HEK293 (cell line): ENCODE data around the gene PPFIBP1.

ENCODE experiments used
- CTCF ChIA-PET: fragments of 350-600 bp; formaldehyde crosslinking; extraction: SDS; loops from one replicate; lab custom pipeline; 2021; ENCODE audit warnings: antibody characterized with exemption; lab: Yijun Ruan, JAX
- POLR2A ChIA-PET: fragments of 300-600 bp; formaldehyde crosslinking; extraction: SDS; loops from one replicate; lab custom pipeline; 2020; ENCODE audit warnings: antibody characterized with exemption, inconsistent platforms; lab: Yijun Ruan, JAX
- H3K27ac ChIP-seq: fragments of 200-500 bp; sonication (Bioruptor generic); 2 replicates; pipeline ENCODE4 v1.5.1; 2014; ENCODE audit warnings: low read depth, low read length, control low read depth, inconsistent platforms; ENCODE audit errors: extremely low read depth
- H3K36me3 ChIP-seq, 2 experiments: fragments of 200-500 bp in 1 of 2; sonication (Bioruptor generic) in 1 of 2; 1 replicate in 1 of 2; 2 replicates in 1 of 2; pipeline ENCODE4 v1.5.1; 2014 to 2017; ENCODE audit warnings: inconsistent platforms in 2 of 2, low read length in 2 of 2; ENCODE audit not compliant: control insufficient read depth in 2 of 2, insufficient read depth in 1 of 2
- H3K4me1 ChIP-seq: fragments of 200-500 bp; sonication (Bioruptor generic); 2 replicates; pipeline ENCODE4 v1.5.1; 2014; ENCODE audit warnings: mild to moderate bottlenecking, low read length, inconsistent platforms; ENCODE audit not compliant: control insufficient read depth, insufficient read depth
- H3K4me3 ChIP-seq: 2 replicates; pipeline ENCODE4 v1.5.1; 2011; ENCODE audit warnings: low read depth, mild to moderate bottlenecking, control low read depth, low read length, moderate library complexity
- H3K9me3 ChIP-seq: fragments of 200-500 bp; sonication (Bioruptor generic); 2 replicates; pipeline ENCODE4 v1.5.1; 2014; ENCODE audit warnings: low read depth, low read length, inconsistent platforms; ENCODE audit not compliant: control insufficient read depth, insufficient read depth
- HOXC10 ChIP-seq: sonication (generic); formaldehyde crosslinking; IDR thresholded peaks from 2 replicates; pipeline ENCODE4 v1.8.1; 2023; ENCODE audit warnings: mild to moderate bottlenecking, missing genetic modification reagents
- KLF8 ChIP-seq: fragments of 450-650 bp; formaldehyde crosslinking; IDR thresholded peaks from 2 replicates; pipeline ENCODE4 v1.5.1; 2016; ENCODE audit warnings: missing biosample characterization, missing genetic modification characterization
- OVOL3 ChIP-seq: fragments of 450-650 bp; formaldehyde crosslinking; IDR thresholded peaks from 2 replicates; pipeline ENCODE4 v1.5.1; 2016; ENCODE audit warnings: missing biosample characterization, missing genetic modification characterization
- PRDM1 ChIP-seq: fragments of 450-650 bp; formaldehyde crosslinking; IDR thresholded peaks from 2 replicates; pipeline ENCODE4; 2016; ENCODE audit warnings: missing biosample characterization, missing genetic modification characterization
- PRDM6 ChIP-seq: fragments of 450-650 bp; formaldehyde crosslinking; IDR thresholded peaks from 2 replicates; pipeline ENCODE4 v1.5.1; 2017; ENCODE audit warnings: missing biosample characterization, missing genetic modification characterization
- REPIN1 ChIP-seq: fragments of 450-650 bp; formaldehyde crosslinking; IDR thresholded peaks from 2 replicates; pipeline ENCODE4 v1.5.1; 2017; ENCODE audit warnings: missing biosample characterization, missing genetic modification characterization, low read depth
- REST ChIP-seq: fragments of 450-650 bp; formaldehyde crosslinking; IDR thresholded peaks from 2 replicates; pipeline ENCODE4 v1.5.1; 2016; ENCODE audit warnings: missing biosample characterization, missing genetic modification characterization
- SALL2 ChIP-seq: fragments of 450-650 bp; formaldehyde crosslinking; IDR thresholded peaks from 2 replicates; pipeline ENCODE4 v1.5.0; 2017; ENCODE audit warnings: missing biosample characterization, mild to moderate bottlenecking, missing genetic modification characterization, borderline replicate concordance
- SCRT2 ChIP-seq: fragments of 450-650 bp; formaldehyde crosslinking; IDR thresholded peaks from 2 replicates; pipeline ENCODE4 v1.5.1; 2016; ENCODE audit warnings: missing biosample characterization, missing genetic modification characterization
- ZBTB6 ChIP-seq: fragments of 450-650 bp; formaldehyde crosslinking; IDR thresholded peaks from 2 replicates; pipeline ENCODE4 v1.5.1; 2017; ENCODE audit warnings: missing biosample characterization, missing genetic modification characterization
- ZFP69B ChIP-seq: fragments of 450-650 bp; formaldehyde crosslinking; IDR thresholded peaks from 2 replicates; pipeline ENCODE4 v1.5.1; 2016; ENCODE audit warnings: missing biosample characterization, missing genetic modification characterization
- ZNF132 ChIP-seq: fragments of 450-650 bp; formaldehyde crosslinking; IDR thresholded peaks from 2 replicates; pipeline ENCODE4 v1.5.1; 2017; ENCODE audit warnings: missing biosample characterization, missing genetic modification characterization, borderline replicate concordance
- ZNF16 ChIP-seq: fragments of 450-650 bp; formaldehyde crosslinking; IDR thresholded peaks from 2 replicates; pipeline ENCODE4 v1.5.1; 2016; ENCODE audit warnings: low read depth, missing biosample characterization, missing genetic modification characterization
- ZNF202 ChIP-seq: fragments of 450-650 bp; formaldehyde crosslinking; IDR thresholded peaks from 2 replicates; pipeline ENCODE4 v1.5.1; 2016; ENCODE audit warnings: missing biosample characterization, missing genetic modification characterization, borderline replicate concordance
- ZNF214 ChIP-seq: fragments of 450-650 bp; formaldehyde crosslinking; IDR thresholded peaks from 2 replicates; pipeline ENCODE4 v1.5.1; 2017; ENCODE audit warnings: missing biosample characterization, mild to moderate bottlenecking, missing genetic modification characterization, borderline replicate concordance
- ZNF221 ChIP-seq: fragments of 450-650 bp; formaldehyde crosslinking; IDR thresholded peaks from 2 replicates; pipeline ENCODE4 v1.5.1; 2017; ENCODE audit warnings: missing biosample characterization, missing genetic modification characterization, borderline replicate concordance
- ZNF274 ChIP-seq, 2 experiments: fragments of 200-500 bp in 1 of 2; fragments of 450-650 bp in 1 of 2; sonication (Bioruptor generic) in 1 of 2; formaldehyde crosslinking in 1 of 2; IDR thresholded peaks; 2 replicates each; pipeline versions ENCODE4 v1.5.1 to v1.6.1; 2014 to 2016; ENCODE audit warnings: borderline replicate concordance in 1 of 2, inconsistent platforms in 1 of 2, low read length in 1 of 2, missing biosample characterization in 1 of 2, missing genetic modification characterization in 1 of 2
- ZNF404 ChIP-seq: fragments of 450-650 bp; formaldehyde crosslinking; IDR thresholded peaks from 2 replicates; pipeline ENCODE4 v1.5.1; 2017; ENCODE audit warnings: missing biosample characterization, missing genetic modification characterization
- ZNF473 ChIP-seq: fragments of 450-650 bp; formaldehyde crosslinking; IDR thresholded peaks from 2 replicates; pipeline ENCODE4 v1.5.1; 2017; ENCODE audit warnings: missing biosample characterization, missing genetic modification characterization
- ZNF514 ChIP-seq: fragments of 450-650 bp; formaldehyde crosslinking; IDR thresholded peaks from 2 replicates; pipeline ENCODE4 v1.5.1; 2016; ENCODE audit warnings: missing biosample characterization, missing genetic modification characterization
- ZNF530 ChIP-seq: fragments of 450-650 bp; formaldehyde crosslinking; IDR thresholded peaks from 2 replicates; pipeline ENCODE4 v1.5.1; 2016; ENCODE audit warnings: low read depth, missing biosample characterization, missing genetic modification characterization
- ZNF76 ChIP-seq: fragments of 450-650 bp; formaldehyde crosslinking; IDR thresholded peaks from 2 replicates; pipeline ENCODE4; 2016; ENCODE audit warnings: low read depth, missing biosample characterization, missing genetic modification characterization, borderline replicate concordance
- ZSCAN16 ChIP-seq: fragments of 450-650 bp; formaldehyde crosslinking; IDR thresholded peaks from 2 replicates; pipeline ENCODE4 v1.5.1; 2016; ENCODE audit warnings: missing biosample characterization, missing genetic modification characterization
- ZSCAN4 ChIP-seq: fragments of 450-650 bp; formaldehyde crosslinking; IDR thresholded peaks from 2 replicates; pipeline ENCODE4 v1.5.1; 2017; ENCODE audit warnings: missing biosample characterization, missing genetic modification characterization

Gene PPFIBP1

GRCh38 chr12:27530157-27530922 is 6.3 kb downstream of the PPFIBP1 start:
- Histone ChIP-seq H3K36me3 (no peaks in the 10 kb centered on the region), H3K27ac (no peak overlapping the region), H3K9me3 (no peaks in the 10 kb centered on the region), H3K4me1 (peaks cover 3% of the 10 kb centered on the region; the same call in 1 of the 2 replicates), H3K4me3 (no peak overlapping the region)
- ChIA-PET CTCF (no interaction called here), POLR2A (no interaction called here)
- TF ChIP-seq PRDM1 (tag by site-specific recombination) (0 out of 2 replicates have a peak, but pooled peaks have one; percentile 25), ZNF473 (tag by site-specific recombination) (no peak), ZNF274 (IDR thresholded peaks at IDR 0.05; ENCODE audit: low read length) (no peak), ZNF274 (tag by site-specific recombination; IDR thresholded peaks at IDR 0.05; ENCODE audit: borderline replicate concordance) (no peak), ZNF76 (tag by site-specific recombination) (peak; percentile 52; the same call in 1 of the 2 replicates), PRDM6 (tag by site-specific recombination) (0 out of 2 replicates have a peak, but pooled peaks have one; percentile 24), SCRT2 (tag by site-specific recombination) (peak; percentile 27; the same call in 1 of the 2 replicates)

GRCh38 chr12:27531896-27532295 is 7.9 kb downstream of the PPFIBP1 start:
- no peak overlapping the region for H3K4me3 ChIP-seq
- ChIA-PET CTCF (interaction anchor here (0.5 to 0.6 kb wide), 2 partner anchors 168 to 1356 kb away, joined by 3 read pairs; no protein-coding TSS in a partner anchor), POLR2A (interaction anchor here (2.6 kb wide), 1 partner anchor 8 kb away, joined by 10 read pairs; the partner anchor contains the start of gene PPFIBP1)
- peaks cover 3% of the 10 kb centered on the region; the same call in 1 of the 2 replicates for H3K4me1 ChIP-seq
- H3K27ac ChIP-seq, result no peak overlapping the region
- H3K9me3 ChIP-seq, result no peaks in the 10 kb centered on the region
- TF ChIP-seq ZNF221 (tag by site-specific recombination), result no peak
- TF ChIP-seq REST, result no peak
- no peak for TF ChIP-seq ZNF404 (tag by site-specific recombination)
- TF ChIP-seq REPIN1 (tag by site-specific recombination), result no peak
- no peak for TF ChIP-seq ZNF16
- no peak for TF ChIP-seq KLF8
- no peak for TF ChIP-seq ZSCAN16 (tag by site-specific recombination)
- TF ChIP-seq ZNF214 (tag by site-specific recombination), result no peak
- no peak for TF ChIP-seq ZBTB6 (tag by site-specific recombination)
- TF ChIP-seq OVOL3 (tag by site-specific recombination), result no peak
- TF ChIP-seq HOXC10 (CRISPR knock-in tag), result no peak
- TF ChIP-seq ZNF514, result no peak
- no peak for TF ChIP-seq ZSCAN4
- TF ChIP-seq ZFP69B (tag by site-specific recombination), result no peak
- TF ChIP-seq ZNF530 (tag by site-specific recombination), result no peak
- no peak for TF ChIP-seq ZNF202
- TF ChIP-seq ZNF132 (tag by site-specific recombination), result no peak
- no peak for TF ChIP-seq SALL2 (tag by site-specific recombination)
- no peaks in the 10 kb centered on the region for H3K36me3 ChIP-seq
